A673 (cell line): ENCODE measurements around the gene SMC6. TPM values are rescaled to one million over a fixed set of nuclear protein-coding genes. Genes with fewer than 3 reads are reported as not detected.

ENCODE experiments used
- BruUV-seq: library from RNA; stranded (reverse); fragments of 400-500 nt; replicated peaks from 2 replicates; lab custom pipeline; 2021; lab: Mats Ljungman, UMichigan
- CTCF ChIA-PET: fragments of 300-600 bp; sonication (Branson Sonifier 250); formaldehyde crosslinking; loops from one replicate; lab custom pipeline; 2022; ENCODE audit warnings: antibody characterized with exemption; lab: Charles Lee
- POLR2A ChIA-PET: fragments of 300-600 bp; sonication (Branson Sonifier 250); formaldehyde crosslinking; loops from one replicate; lab custom pipeline; 2022; ENCODE audit warnings: antibody characterized with exemption; ENCODE audit not compliant: low non-redundant PET; lab: Charles Lee
- DNase-seq: peaks from one replicate; pipeline ENCODE4 v3.0.0-alpha.2; 2015; ENCODE audit warnings: low spot score
- H3K27ac ChIP-seq: fragments of 200-600 bp; sonication (generic); 2 replicates; pipeline ENCODE4 v1.5.1; 2016; ENCODE audit warnings: mixed run types, low read depth, mild to moderate bottlenecking, mixed read lengths, antibody characterized with exemption, low read length; ENCODE audit not compliant: poor library complexity, severe bottlenecking
- H3K27me3 ChIP-seq: fragments of 200-600 bp; sonication (generic); replicated peaks from 2 replicates; pipeline ENCODE4 v1.6.1; 2017; ENCODE audit warnings: mixed run types, low read depth, mild to moderate bottlenecking, mixed read lengths, antibody characterized with exemption, low read length; ENCODE audit not compliant: insufficient read depth, poor library complexity
- H3K36me3 ChIP-seq: fragments of 200-600 bp; sonication (generic); 2 replicates; pipeline ENCODE4 v1.6.1; 2016; ENCODE audit warnings: mixed run types, mild to moderate bottlenecking, mixed read lengths, antibody characterized with exemption, low read length; ENCODE audit not compliant: insufficient read depth, poor library complexity, severe bottlenecking
- H3K4me1 ChIP-seq: fragments of 200-600 bp; sonication (generic); 2 replicates; pipeline ENCODE4 v1.6.1; 2017; ENCODE audit warnings: mixed run types, mild to moderate bottlenecking, mixed read lengths, antibody characterized with exemption, low read length; ENCODE audit not compliant: insufficient read depth, poor library complexity, severe bottlenecking
- H3K4me3 ChIP-seq: fragments of 200-600 bp; sonication (generic); 2 replicates; pipeline ENCODE4 v1.5.1; 2016; ENCODE audit warnings: low read depth, mixed run types, mild to moderate bottlenecking, mixed read lengths, low read length; ENCODE audit not compliant: poor library complexity, severe bottlenecking
- H3K9me3 ChIP-seq: fragments of 200-600 bp; sonication (generic); 2 replicates; pipeline ENCODE4 v1.6.1; 2016; ENCODE audit warnings: mixed run types, low read depth, mild to moderate bottlenecking, mixed read lengths, antibody characterized with exemption, low read length; ENCODE audit not compliant: poor library complexity, severe bottlenecking
- EZH2 ChIP-seq: fragments of 200-600 bp; sonication (generic); IDR thresholded peaks from 2 replicates; pipeline ENCODE4 v1.6.1; 2017; ENCODE audit warnings: borderline replicate concordance, low read depth, mild to moderate bottlenecking, mixed read lengths, antibody characterized with exemption, low read length; ENCODE audit not compliant: poor library complexity, severe bottlenecking
- intact Hi-C: fragments of 100-400 bp; cut with micrococcal nuclease; formaldehyde crosslinking; loops from one replicate; pipeline ENCODE4 v1.10.0; 2022; ENCODE audit not compliant: unreplicated experiment
- total RNA-seq: library from RNA; stranded (reverse); gene quantifications from 2 replicates; pipeline ENCODE4 v1.2.3, GENCODE V29; 2021
- TF ChIP-seq, protein P1 (sequence below): fragments of 300-800, 200-600 bp; sonication (generic); conservative IDR thresholded peaks from 2 replicates; pipeline ENCODE4 v1.5.1; 2017; ENCODE audit warnings: low read depth, mild to moderate bottlenecking, antibody characterized with exemption, low read length, moderate library complexity, mixed read lengths

The SMC6 gene
- total RNA-seq, 1 experiment from 2014 or later, result 49.5 TPM

DNA sequence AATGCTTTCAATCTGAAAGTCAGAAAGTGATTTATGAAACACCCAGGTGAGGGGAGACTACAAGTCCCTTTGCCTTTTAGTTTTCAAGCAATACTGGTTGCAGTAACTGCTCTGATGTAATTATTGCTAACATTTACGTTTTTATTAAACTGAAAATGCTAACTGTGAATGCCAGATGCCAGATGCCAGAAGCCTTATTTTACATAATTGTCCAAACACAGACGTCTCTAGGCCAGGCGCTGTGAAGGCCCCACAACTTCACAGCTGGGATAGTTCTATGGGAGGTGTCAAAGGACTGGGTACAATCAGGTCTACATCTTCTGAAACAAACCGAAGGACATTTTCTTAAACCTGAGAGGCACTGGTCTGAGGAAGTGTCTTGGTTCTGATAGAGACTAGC lies 35.2 kb upstream of the SMC6 start:
- Histone ChIP-seq H3K27me3 (no peaks in the 10 kb centered on the region), H3K27ac (no peak overlapping the region), H3K9me3 (no peaks in the 10 kb centered on the region), H3K36me3 (no peaks in the 10 kb centered on the region), H3K4me1 (no peaks in the 10 kb centered on the region), H3K4me3 (no peak overlapping the region)
- DNase-seq, result no peak
- ChIA-PET CTCF (no interaction called here), POLR2A (interaction anchor here (0.5 kb wide), 1 partner anchor 202 kb away, joined by 5 read pairs; no protein-coding TSS in a partner anchor)
- intact Hi-C loops, result no loop called here
- TF ChIP-seq EZH2, result no peak
- TF ChIP-seq, protein P1, sequence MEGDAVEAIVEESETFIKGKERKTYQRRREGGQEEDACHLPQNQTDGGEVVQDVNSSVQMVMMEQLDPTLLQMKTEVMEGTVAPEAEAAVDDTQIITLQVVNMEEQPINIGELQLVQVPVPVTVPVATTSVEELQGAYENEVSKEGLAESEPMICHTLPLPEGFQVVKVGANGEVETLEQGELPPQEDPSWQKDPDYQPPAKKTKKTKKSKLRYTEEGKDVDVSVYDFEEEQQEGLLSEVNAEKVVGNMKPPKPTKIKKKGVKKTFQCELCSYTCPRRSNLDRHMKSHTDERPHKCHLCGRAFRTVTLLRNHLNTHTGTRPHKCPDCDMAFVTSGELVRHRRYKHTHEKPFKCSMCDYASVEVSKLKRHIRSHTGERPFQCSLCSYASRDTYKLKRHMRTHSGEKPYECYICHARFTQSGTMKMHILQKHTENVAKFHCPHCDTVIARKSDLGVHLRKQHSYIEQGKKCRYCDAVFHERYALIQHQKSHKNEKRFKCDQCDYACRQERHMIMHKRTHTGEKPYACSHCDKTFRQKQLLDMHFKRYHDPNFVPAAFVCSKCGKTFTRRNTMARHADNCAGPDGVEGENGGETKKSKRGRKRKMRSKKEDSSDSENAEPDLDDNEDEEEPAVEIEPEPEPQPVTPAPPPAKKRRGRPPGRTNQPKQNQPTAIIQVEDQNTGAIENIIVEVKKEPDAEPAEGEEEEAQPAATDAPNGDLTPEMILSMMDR, result no peak
- no TSS peak for BruUV-seq

DNA sequence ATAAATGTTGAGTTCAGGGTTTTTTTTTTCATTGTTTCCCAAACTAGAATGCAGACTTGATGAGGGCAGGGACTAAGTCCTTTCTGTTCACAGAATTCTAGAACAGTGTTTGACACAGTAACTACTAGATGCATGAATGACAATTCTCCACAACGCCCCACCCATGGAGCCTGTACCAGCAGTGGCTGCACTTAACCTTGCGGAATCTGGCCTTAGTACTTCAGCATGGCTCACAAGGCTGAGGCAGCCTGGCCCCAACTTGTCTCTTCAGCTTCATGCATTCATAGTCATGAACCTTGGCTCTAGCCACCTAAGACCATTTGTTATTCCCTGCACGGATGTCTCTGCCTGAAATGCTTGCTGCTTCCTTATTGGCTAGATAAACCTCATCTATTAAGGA lies 33.1 kb upstream of the SMC6 start:
- no peak for DNase-seq
- H3K4me3 ChIP-seq, result no peak overlapping the region
- peaks cover 2% of the 10 kb centered on the region for H3K36me3 ChIP-seq
- no peaks in the 10 kb centered on the region for H3K27me3 ChIP-seq
- H3K9me3 ChIP-seq, result no peaks in the 10 kb centered on the region
- BruUV-seq, result no TSS peak
- ChIA-PET POLR2A (no interaction called here), CTCF (no interaction called here)
- TF ChIP-seq, protein P1, result no peak
- no peak for TF ChIP-seq EZH2
- H3K4me1 ChIP-seq, result no peaks in the 10 kb centered on the region
- intact Hi-C loops, result no loop called here
- H3K27ac ChIP-seq, result no peak overlapping the region

DNA sequence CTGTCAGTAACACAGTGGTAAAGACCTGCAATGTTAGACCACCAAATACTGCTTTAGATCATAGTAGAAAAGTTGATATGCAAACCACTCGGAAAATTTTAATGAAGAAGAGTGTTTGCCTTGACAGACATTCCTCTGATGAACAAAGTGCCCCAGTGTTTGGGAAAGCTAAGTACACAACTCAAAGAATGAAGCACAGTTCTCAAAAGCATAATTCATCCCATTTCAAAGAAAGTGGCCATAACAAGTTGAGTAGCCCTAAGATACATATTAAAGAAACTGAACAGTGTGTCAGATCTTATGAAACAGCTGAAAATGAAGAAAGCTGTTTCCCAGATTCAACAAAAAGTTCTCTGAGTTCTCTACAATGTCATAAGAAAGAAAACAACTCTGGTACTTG lies 27.9 kb upstream of the SMC6 start:
- ChIA-PET POLR2A (no interaction called here), CTCF (no interaction called here)
- peaks cover 21% of the 10 kb centered on the region for H3K36me3 ChIP-seq
- no peaks in the 10 kb centered on the region for H3K9me3 ChIP-seq
- BruUV-seq, result TSS peak; percentile 2
- no peak for DNase-seq
- no peak overlapping the region for H3K27ac ChIP-seq
- no peak overlapping the region for H3K4me3 ChIP-seq
- intact Hi-C loops, result no loop called here
- H3K27me3 ChIP-seq, result no peaks in the 10 kb centered on the region
- no peaks in the 10 kb centered on the region for H3K4me1 ChIP-seq
- no peak for TF ChIP-seq EZH2
- TF ChIP-seq, protein P1, result no peak
